Gastroesophageal sphincter (tissue), 3 donors: ENCODE results near the gene TDO2.

Source experiments
- CTCF ChIP-seq, 4 experiments: fragments of 200-600 bp in 2 of 4; fragments of 450-650 bp in 2 of 4; sonication (generic) in 1 of 4; IDR thresholded peaks; one replicate each; pipeline ENCODE4 v1.5.1; 2017 to 2019; ENCODE audit warnings: antibody characterized with exemption in 4 of 4, mild to moderate bottlenecking in 2 of 4, moderate library complexity in 2 of 4
- POLR2A ChIP-seq, 2 donors: fragments of 450-650 bp; IDR thresholded peaks; one replicate each; pipeline ENCODE4 v1.6.1; 2017; ENCODE audit warnings: antibody characterized with exemption in 2 of 2, mild to moderate bottlenecking in 2 of 2, moderate library complexity in 1 of 2

GRCh38 chr4:155907556-155907955, 4.1 kb downstream of the TDO2 start:
- TF ChIP-seq CTCF (IDR thresholded peaks at IDR 0.05) = no peak
- TF ChIP-seq POLR2A (IDR thresholded peaks at IDR 0.05) = no peak
